Upper lobe of left lung (tissue), 6 donors: Measurements from ENCODE around the gene CENPX. TPM values are rescaled to one million over a fixed set of nuclear protein-coding genes. Genes with fewer than 3 reads are reported as not detected.

ENCODE experiments used
- ATAC-seq, 2 donors: fragments of 200-7000 bp; cut with Tn5 transposase; one replicate each; pipeline ENCODE4 v1.9.1; 2022; ENCODE audit warnings: mild to moderate bottlenecking in 2 of 2, moderate library complexity in 2 of 2; ENCODE audit not compliant: low FRiP score in 2 of 2
- DNase-seq, 2 donors: peaks; one replicate each; pipeline ENCODE4 v3.0.0-alpha.2; 2019 to 2020
- H3K27ac ChIP-seq, 4 donors: fragments of 200-600 bp; sonication (generic); one replicate each; pipeline ENCODE4 v1.5.1; 2016 to 2019
- H3K27me3 ChIP-seq, 4 donors: fragments of 200-600 bp; sonication (generic); one replicate each; pipeline ENCODE4 v1.5.1; 2017 to 2019
- H3K36me3 ChIP-seq, 4 donors: fragments of 200-600 bp; sonication (generic); one replicate each; pipeline ENCODE4 v1.5.1; 2016 to 2019
- H3K4me1 ChIP-seq, 4 donors: fragments of 200-600 bp; sonication (generic); one replicate each; pipeline ENCODE4 v1.5.1; 2018 to 2019
- H3K4me3 ChIP-seq, 4 donors: fragments of 200-600 bp; sonication (generic); one replicate each; pipeline ENCODE4 v1.5.1; 2017 to 2019; ENCODE audit warnings: mild to moderate bottlenecking in 2 of 4, moderate library complexity in 1 of 4
- H3K9me3 ChIP-seq, 4 donors: fragments of 200-600 bp; sonication (generic); one replicate each; pipeline ENCODE4 v1.5.1; 2018 to 2019
- CTCF ChIP-seq, 6 experiments: fragments of 450-650 bp in 4 of 6; fragments of 200-600 bp in 2 of 6; sonication (generic) in 2 of 6; IDR thresholded peaks; one replicate each; pipeline ENCODE4 v1.5.1; 2016 to 2019; ENCODE audit warnings: antibody characterized with exemption in 6 of 6
- EP300 ChIP-seq, 4 donors: sonication (generic); formaldehyde crosslinking; IDR thresholded peaks; one replicate each; pipeline ENCODE4 v1.5.1; 2017; ENCODE audit warnings: antibody characterized with exemption in 4 of 4, control low read depth in 2 of 4
- POLR2A ChIP-seq, 4 donors: fragments of 450-650 bp; IDR thresholded peaks; one replicate each; pipeline ENCODE4 v1.5.1; 2016 to 2017; ENCODE audit warnings: antibody characterized with exemption in 4 of 4, mild to moderate bottlenecking in 2 of 4
- POLR2AphosphoS5 ChIP-seq, 2 donors: sonication (generic); formaldehyde crosslinking; IDR thresholded peaks; one replicate each; pipeline ENCODE4 v1.5.1; 2017; ENCODE audit warnings: antibody characterized with exemption in 2 of 2
- WGBS, 2 donors: methylation state at CpG; one replicate each; pipeline ENCODE4 v1.1.5; 2017 to 2018; 5-methylcytosine and 5-hydroxymethylcytosine counted together
- total RNA-seq, 6 donors: library from RNA; depleted of rRNA in 4 of 6; stranded (reverse); fragments of >200 nt in 4 of 6; gene quantifications; one replicate each; pipeline versions ENCODE4 v1.1.0 to v1.2.1, GENCODE V29; 2016 to 2021
- donor health status: DM: no; HTN: no; CAD: no; lungs with moderate emphysema.
- donor health status: DM: no; HTN: yes; CAD: no; lungs with severe emphysema.

The CENPX gene
- total RNA-seq, 6 donors from 2014 or later, result 24.1 to 60.5 (median 47.8) TPM

- DNase-seq, result peak in 1 of 2 donors; percentile 72
- H3K27ac ChIP-seq, result peak overlapping the region in 3 of 4 donors; percentile 44 to 63 (median 61)
- peaks cover 7 to 34% (median 26%) of the 10 kb centered on the region in 4 donors for H3K36me3 ChIP-seq
- no peak overlapping the region for H3K4me3 ChIP-seq
- ATAC-seq, result peak in 1 of 2 donors; percentile 52
- no peaks in the 10 kb centered on the region for H3K27me3 ChIP-seq
- H3K9me3 ChIP-seq, result no peaks in the 10 kb centered on the region
- 60 to 65% methylated on average over 9 of the region's 9 CpGs for WGBS, 2 donors
- H3K4me1 ChIP-seq, result peaks cover 13 to 42% (median 26%) of the 10 kb centered on the region in 4 donors
- TF ChIP-seq CTCF (IDR thresholded peaks at IDR 0.05) (no peak), EP300 (IDR thresholded peaks at IDR 0.05) (no peak), POLR2A (IDR thresholded peaks at IDR 0.05) (no peak), POLR2AphosphoS5 (IDR thresholded peaks at IDR 0.05) (no peak)
Measured at GRCh38 chr17:81980707-81981343, 41.9 kb downstream of the CENPX start.

GRCh38 chr17:81980122-81980521, 42.6 kb downstream of the CENPX start:
- Histone ChIP-seq H3K9me3 (no peaks in the 10 kb centered on the region), H3K4me1 (peaks cover 13 to 42% (median 26%) of the 10 kb centered on the region in 4 donors), H3K27ac (peak overlapping the region; percentile 2 to 63 (median 52)), H3K4me3 (no peak overlapping the region), H3K36me3 (peaks cover 4 to 27% (median 19%) of the 10 kb centered on the region in 4 donors), H3K27me3 (no peaks in the 10 kb centered on the region)
- no peak for DNase-seq
- no peak for TF ChIP-seq POLR2A (IDR thresholded peaks at IDR 0.05)
- TF ChIP-seq CTCF (IDR thresholded peaks at IDR 0.05), result no peak
- TF ChIP-seq POLR2AphosphoS5 (IDR thresholded peaks at IDR 0.05), result no peak
- TF ChIP-seq EP300 (IDR thresholded peaks at IDR 0.05), result no peak
- no peak for ATAC-seq
- 90 to 98% methylated on average over 4 of the region's 4 CpGs for WGBS, 2 donors

- WGBS, 2 donors, result 90 to 92% methylated on average over 23 to 27 of the region's 27 CpGs
- H3K36me3 ChIP-seq, result peaks cover 0 to 13% (median 5%) of the 10 kb centered on the region in 4 donors
- peak in 1 of 2 donors; percentile 79 for DNase-seq
- H3K9me3 ChIP-seq, result no peaks in the 10 kb centered on the region
- peak overlapping the region in 3 of 4 donors; percentile 83 to 95 (median 89) for H3K4me3 ChIP-seq
- peak overlapping the region in 1 of 4 donors; percentile 93 for H3K27ac ChIP-seq
- H3K27me3 ChIP-seq, result no peaks in the 10 kb centered on the region
- peaks cover 13 to 42% (median 26%) of the 10 kb centered on the region in 4 donors for H3K4me1 ChIP-seq
- TF ChIP-seq EP300 (IDR thresholded peaks at IDR 0.05) (no peak), POLR2AphosphoS5 (IDR thresholded peaks at IDR 0.05) (no peak), POLR2A (IDR thresholded peaks at IDR 0.05) (no peak), CTCF (IDR thresholded peaks at IDR 0.05) (no peak)
- no peak for ATAC-seq
Measured at GRCh38 chr17:81978524-81979298, 44.0 kb downstream of the CENPX start.

- 0 to 1% methylated on average over 20 to 44 of the region's 76 CpGs for WGBS, 2 donors
- Histone ChIP-seq H3K4me3 (peak within 1 kb of the TSS; percentile 67 to 95 (median 86)), H3K27me3 (no peaks in the 10 kb centered on the region), H3K9me3 (no peaks in the 10 kb centered on the region), H3K27ac (peak within 1 kb of the TSS; percentile 93 to 99 (median 94)), H3K4me1 (peaks cover 13 to 42% (median 26%) of the 10 kb centered on the region in 4 donors), H3K36me3 (peaks cover 0 to 6% (median 2%) of the 10 kb centered on the region in 4 donors)
- DNase-seq, result peak; percentile 92 to 99
- ATAC-seq, result peak; percentile 94 to 99
- no peak for TF ChIP-seq CTCF (IDR thresholded peaks at IDR 0.05)
- peak; percentile 84 to 88 for TF ChIP-seq POLR2AphosphoS5 (IDR thresholded peaks at IDR 0.05)
- peak in 3 of 4 donors; percentile 58 to 93 (median 87) for TF ChIP-seq POLR2A (IDR thresholded peaks at IDR 0.05)
- peak in 1 of 4 donors; percentile 51 for TF ChIP-seq EP300 (IDR thresholded peaks at IDR 0.05)
Measured at GRCh38 chr17:81977211-81977808, 45.4 kb downstream of the CENPX start, which contains the start of gene ASPSCR1. Gene ASPSCR1, plus strand, starts transcription at chr17:81977629. Its CDS starts 18 bp downstream, at chr17:81977647.
